NT2/D1 (cell line): Measurements from ENCODE around the gene KIAA0319L.
"Not testable (repeated sequence)": the region's sequence is repeated elsewhere in the genome, so short reads cannot be mapped to it uniquely, and the experiment has no call there.

Experiments
- DNase-seq: peaks from one replicate; pipeline ENCODE4 v3.0.0-alpha.2; 2011; ENCODE audit warnings: low read depth, low spot score
- H3K27me3 ChIP-seq: 2 replicates; pipeline ENCODE4 v1.6.0; 2011; ENCODE audit warnings: mild to moderate bottlenecking; ENCODE audit not compliant: insufficient read length, insufficient read depth
- H3K36me3 ChIP-seq: 2 replicates; pipeline ENCODE4 v1.6.1; 2011; ENCODE audit warnings: mild to moderate bottlenecking, low read length, mixed read lengths; ENCODE audit not compliant: insufficient read depth, insufficient read length
- H3K4me1 ChIP-seq: 2 replicates; pipeline ENCODE4 v1.5.1; 2011; ENCODE audit not compliant: insufficient read depth, insufficient read length
- H3K4me3 ChIP-seq: 2 replicates; pipeline ENCODE4 v1.5.1; 2011; ENCODE audit warnings: low read depth; ENCODE audit not compliant: insufficient read length
- H3K9ac ChIP-seq: 2 replicates; pipeline ENCODE4 v1.6.0; 2011; ENCODE audit warnings: low read depth; ENCODE audit not compliant: insufficient read length
- H3K9me3 ChIP-seq: 2 replicates; pipeline ENCODE4 v1.5.1; 2011; ENCODE audit warnings: mild to moderate bottlenecking, low read length; ENCODE audit not compliant: insufficient read depth
- SUZ12 ChIP-seq: IDR thresholded peaks from 2 replicates; pipeline ENCODE4 v1.6.1; 2011; ENCODE audit not compliant: insufficient read length, insufficient read depth; ENCODE audit errors: extremely low read depth
- YY1 ChIP-seq: IDR thresholded peaks from 2 replicates; pipeline ENCODE4 v1.6.1; 2011; ENCODE audit not compliant: insufficient read length, insufficient read depth
- ZNF274 ChIP-seq: IDR thresholded peaks from 2 replicates; pipeline ENCODE4 v1.6.1; 2011; ENCODE audit warnings: mild to moderate bottlenecking, low read depth, low read length

Gene KIAA0319L

DNA sequence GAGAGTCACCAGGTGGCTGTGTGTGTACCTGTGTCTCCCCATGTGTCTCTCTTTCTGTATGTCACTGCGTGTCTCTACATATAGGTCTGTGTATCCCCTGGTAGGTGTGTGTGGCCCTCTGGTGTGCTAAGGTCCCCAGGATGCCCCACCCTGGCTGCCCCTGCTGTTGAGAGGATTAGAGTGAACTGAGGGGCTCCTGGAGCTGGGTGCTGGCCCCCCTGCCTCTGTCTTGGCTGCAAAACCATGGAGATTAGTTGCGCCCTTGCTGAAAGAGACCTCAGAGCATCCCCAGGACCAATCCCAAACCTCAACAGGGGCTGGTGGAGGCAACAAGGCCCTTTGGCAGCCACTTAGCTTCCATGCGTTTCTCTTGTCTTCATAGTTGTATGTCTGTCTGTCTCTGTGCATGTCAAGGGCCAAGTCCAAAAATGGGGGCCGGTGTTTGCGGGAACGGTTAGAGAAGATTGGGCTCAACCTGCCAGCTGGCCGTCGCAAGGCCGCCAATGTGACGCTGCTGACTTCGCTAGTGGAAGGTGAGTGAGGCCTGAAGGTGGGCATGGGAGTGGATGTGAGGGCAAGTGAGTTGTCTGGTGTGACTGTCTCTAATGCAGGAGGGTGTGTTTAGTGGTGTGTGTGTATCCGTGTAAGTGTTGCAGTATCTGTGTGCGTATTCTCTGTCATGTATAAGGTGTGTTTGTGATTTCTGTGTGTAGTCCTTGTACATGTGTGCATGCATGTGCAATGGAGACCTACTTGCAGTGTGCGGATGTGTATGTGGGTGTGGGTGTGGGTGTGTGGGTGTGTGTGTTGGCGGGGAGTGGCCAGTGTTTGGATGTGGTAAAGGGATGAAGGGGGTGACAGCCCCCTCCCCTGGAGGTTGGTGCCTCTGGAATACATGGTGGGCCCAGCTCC, 32.6 kb upstream of the KIAA0319L start:
- Histone ChIP-seq H3K36me3 (peaks cover 10% of the 10 kb centered on the region), H3K4me3 (no peak overlapping the region), H3K9me3 (no peaks in the 10 kb centered on the region), H3K9ac (no peak overlapping the region), H3K27me3 (no peaks in the 10 kb centered on the region), H3K4me1 (no peaks in the 10 kb centered on the region)
- TF ChIP-seq ZNF274, result no peak
- TF ChIP-seq SUZ12, result no peak
- TF ChIP-seq YY1, result no peak
- DNase-seq, result no peak

DNA sequence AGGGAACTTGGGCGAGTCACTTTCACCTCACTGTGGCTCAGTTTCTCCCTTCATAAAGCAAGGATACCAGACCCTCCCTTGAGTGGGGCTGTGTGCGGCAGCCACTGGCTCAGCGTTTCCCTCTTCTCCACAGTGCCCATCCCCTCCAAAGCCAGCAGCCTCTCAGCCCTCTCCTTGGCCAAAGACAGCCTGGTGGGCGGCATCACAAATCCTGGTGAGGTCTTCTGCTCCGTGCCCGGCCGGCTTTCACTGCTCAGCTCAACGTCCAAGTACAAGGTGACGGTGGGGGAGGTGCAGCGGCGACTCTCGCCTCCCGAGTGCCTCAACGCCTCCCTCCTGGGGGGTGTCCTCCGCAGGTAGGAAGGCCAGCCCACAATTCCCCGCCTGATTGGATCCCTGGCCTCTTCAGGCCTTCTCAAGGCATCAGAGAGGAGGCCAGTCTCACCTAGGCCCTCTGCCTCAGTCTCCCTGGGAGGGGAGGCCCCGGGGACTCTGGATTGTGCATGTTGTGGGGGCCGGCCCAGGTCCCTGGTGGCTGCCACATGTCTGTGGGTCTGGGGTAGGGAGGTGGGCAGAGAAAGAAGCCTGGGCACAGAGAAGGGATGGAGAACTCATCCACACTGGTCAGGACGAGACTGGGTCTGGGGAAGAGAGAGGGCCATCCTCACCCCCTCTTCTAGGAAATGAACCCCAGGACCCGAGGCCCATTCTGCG, 31.2 kb upstream of the KIAA0319L start:
- H3K9ac ChIP-seq, result no peak overlapping the region
- H3K36me3 ChIP-seq, result peaks cover 10% of the 10 kb centered on the region
- H3K27me3 ChIP-seq, result no peaks in the 10 kb centered on the region
- no peaks in the 10 kb centered on the region for H3K4me1 ChIP-seq
- DNase-seq, result no peak
- H3K9me3 ChIP-seq, result no peaks in the 10 kb centered on the region
- TF ChIP-seq SUZ12 (no peak), YY1 (no peak), ZNF274 (no peak)
- H3K4me3 ChIP-seq, result no peak overlapping the region

DNA sequence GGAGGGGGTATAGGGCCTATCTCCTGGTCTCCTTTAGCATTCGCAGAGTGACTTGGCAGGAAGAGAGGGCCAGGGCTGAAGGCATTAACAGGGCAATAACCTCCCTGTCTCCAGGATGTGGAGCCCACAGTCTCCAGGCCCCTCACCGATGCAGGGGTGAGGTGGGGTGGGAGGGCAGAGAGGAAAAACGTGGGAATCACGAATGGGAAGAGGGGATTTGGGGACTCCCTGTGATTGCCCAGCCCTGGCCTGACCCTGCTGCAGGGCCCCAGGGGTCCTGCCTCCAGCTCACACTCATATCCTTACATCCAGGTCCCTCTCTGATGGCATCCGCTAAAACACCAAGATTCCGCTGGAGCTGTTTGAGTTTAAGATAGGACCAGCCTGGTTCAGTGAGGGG, 30.5 kb upstream of the KIAA0319L start:
- Histone ChIP-seq H3K4me3 (no peak overlapping the region), H3K36me3 (peaks cover 10% of the 10 kb centered on the region), H3K9ac (no peak overlapping the region), H3K27me3 (no peaks in the 10 kb centered on the region), H3K9me3 (no peaks in the 10 kb centered on the region), H3K4me1 (no peaks in the 10 kb centered on the region)
- DNase-seq, result no peak
- TF ChIP-seq YY1 (no peak), SUZ12 (no peak), ZNF274 (no peak)

DNA sequence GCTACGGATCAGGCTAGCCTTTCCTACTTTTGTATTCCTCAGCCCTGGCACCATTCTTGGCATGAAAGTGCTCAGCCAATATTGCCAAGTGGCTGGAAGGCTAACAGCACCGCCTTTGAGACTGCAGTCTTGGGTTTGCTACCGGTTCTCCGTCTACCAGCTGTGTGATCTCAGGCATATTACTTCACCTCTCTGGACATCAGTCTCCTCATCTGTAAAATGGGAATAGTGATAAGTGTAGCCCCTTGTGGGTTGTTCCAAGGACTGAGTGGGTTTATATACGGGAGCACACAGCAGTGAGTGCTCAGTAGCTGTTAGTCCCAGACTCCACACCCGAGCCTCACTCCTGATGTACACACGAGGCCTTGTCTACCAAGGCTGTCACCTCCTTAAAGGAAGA, 29.6 kb upstream of the KIAA0319L start:
- Histone ChIP-seq H3K4me1 (no peaks in the 10 kb centered on the region), H3K9ac (no peak overlapping the region), H3K27me3 (no peaks in the 10 kb centered on the region), H3K36me3 (peaks cover 10% of the 10 kb centered on the region), H3K4me3 (no peak overlapping the region), H3K9me3 (no peaks in the 10 kb centered on the region)
- TF ChIP-seq SUZ12, result no peak
- TF ChIP-seq YY1, result no peak
- TF ChIP-seq ZNF274, result no peak
- no peak for DNase-seq

DNA sequence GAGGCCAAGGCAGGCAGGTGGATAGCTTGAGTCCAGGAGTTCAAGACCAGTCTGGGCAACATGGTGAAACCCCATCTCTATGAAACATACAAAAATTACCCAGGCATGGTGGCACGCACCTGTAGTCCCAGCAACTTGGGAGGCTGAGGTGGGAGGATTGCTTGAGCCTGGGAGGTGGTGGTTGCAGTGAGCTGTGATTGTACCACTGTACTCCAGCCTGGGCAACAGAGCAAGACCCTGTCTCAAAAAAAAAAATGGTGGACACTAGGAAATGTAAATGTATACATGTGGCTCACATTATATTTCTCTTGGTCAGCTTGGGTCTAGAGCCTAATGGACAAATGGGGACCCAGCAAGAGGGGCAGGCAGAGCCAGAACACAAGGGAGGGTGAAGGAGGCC, 28.6 kb upstream of the KIAA0319L start:
- not testable (repeated sequence) for H3K9me3 ChIP-seq, H3K36me3 ChIP-seq, DNase-seq, H3K4me3 ChIP-seq, H3K9ac ChIP-seq, H3K27me3 ChIP-seq, H3K4me1 ChIP-seq

DNA sequence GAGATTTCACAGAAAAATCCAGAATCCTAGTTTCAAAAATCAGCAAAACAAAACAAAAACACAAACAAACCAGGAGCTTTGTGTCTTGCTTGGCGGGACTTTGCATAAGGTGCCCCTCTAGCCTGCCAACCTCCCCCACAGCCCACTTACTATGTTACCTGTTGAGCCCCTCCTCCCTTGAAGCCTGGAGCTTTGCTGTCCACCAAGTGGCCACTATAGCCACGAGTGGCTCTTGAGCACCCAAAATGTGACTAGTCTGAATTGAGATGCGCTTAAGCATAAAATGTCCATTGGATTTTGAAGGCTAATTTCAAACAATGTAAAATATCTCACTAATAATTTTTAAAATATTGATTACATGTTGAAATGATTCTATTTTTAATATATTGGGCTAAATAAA, 28.1 kb upstream of the KIAA0319L start:
- no peak for TF ChIP-seq ZNF274

DNA sequence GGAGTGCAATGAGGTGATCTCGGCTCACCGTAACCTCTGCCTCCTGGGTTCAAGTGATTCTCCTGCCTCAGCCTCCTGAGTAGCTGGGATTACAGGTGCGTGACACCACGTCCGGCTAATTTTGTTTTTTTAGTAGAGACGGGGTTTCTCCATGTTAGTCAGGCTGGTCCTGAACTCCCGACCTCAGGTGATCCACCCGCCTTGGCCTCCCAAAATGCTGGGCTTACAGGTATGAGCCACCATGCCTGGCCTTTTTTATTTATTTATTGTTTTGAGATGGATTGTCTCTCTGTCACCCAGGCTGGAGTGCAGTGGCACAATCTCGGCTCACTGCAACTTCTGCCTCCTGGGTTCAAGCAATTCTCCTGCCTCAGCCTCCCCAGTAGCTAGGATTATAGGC, 24.4 kb upstream of the KIAA0319L start:
- H3K9ac ChIP-seq, H3K4me1 ChIP-seq, H3K9me3 ChIP-seq, DNase-seq, H3K4me3 ChIP-seq, H3K36me3 ChIP-seq: not testable (repeated sequence)
- peaks cover 11% of the 10 kb centered on the region for H3K27me3 ChIP-seq

More for the DNA sequence above, 28.1 kb upstream of the KIAA0319L start:
- no peaks in the 10 kb centered on the region for H3K36me3 ChIP-seq
- no peaks in the 10 kb centered on the region for H3K4me1 ChIP-seq
- H3K4me3 ChIP-seq, result no peak overlapping the region
- H3K27me3 ChIP-seq, result no peaks in the 10 kb centered on the region
- DNase-seq, result no peak
- H3K9me3 ChIP-seq, result no peaks in the 10 kb centered on the region
- no peak overlapping the region for H3K9ac ChIP-seq

DNA sequence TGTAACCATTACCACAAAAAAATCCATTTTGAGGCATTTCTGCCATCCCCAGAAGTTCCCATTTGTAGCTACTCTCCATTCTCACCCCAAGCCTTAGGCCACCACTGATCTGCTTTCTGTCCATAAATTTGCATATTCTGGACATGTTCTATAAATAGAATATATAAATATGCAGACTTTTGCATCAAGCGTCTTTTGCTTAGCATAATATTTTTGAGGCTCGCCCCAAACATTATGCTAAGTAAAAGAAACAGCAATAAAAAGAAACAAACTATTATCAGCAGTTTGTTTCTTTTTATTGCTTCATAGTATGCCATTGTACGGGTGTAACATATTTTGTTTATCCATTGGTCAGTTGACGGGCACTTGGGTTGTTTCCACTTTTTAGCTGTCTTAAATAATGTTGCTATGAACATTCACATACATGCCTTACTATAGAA, 23.8 kb upstream of the KIAA0319L start:
- Histone ChIP-seq H3K4me3 (no peak overlapping the region), H3K9me3 (no peaks in the 10 kb centered on the region), H3K4me1 (peaks cover 7% of the 10 kb centered on the region), H3K9ac (no peak overlapping the region), H3K27me3 (peaks cover 18% of the 10 kb centered on the region), H3K36me3 (no peaks in the 10 kb centered on the region)
- DNase-seq, result no peak
- no peak for TF ChIP-seq ZNF274
- TF ChIP-seq SUZ12, result no peak
- no peak for TF ChIP-seq YY1
